Measurements from ENCODE around the gene CRABP2. TPM values are rescaled to one million over a fixed set of nuclear protein-coding genes. Genes with fewer than 3 reads are reported as not detected.
A peak's percentile ranks its signal among the peaks of the same experiment; 100 is the strongest.

The CRABP2 gene
- total RNA-seq, 1 donor from 2014 or later, result 146 TPM

DNA sequence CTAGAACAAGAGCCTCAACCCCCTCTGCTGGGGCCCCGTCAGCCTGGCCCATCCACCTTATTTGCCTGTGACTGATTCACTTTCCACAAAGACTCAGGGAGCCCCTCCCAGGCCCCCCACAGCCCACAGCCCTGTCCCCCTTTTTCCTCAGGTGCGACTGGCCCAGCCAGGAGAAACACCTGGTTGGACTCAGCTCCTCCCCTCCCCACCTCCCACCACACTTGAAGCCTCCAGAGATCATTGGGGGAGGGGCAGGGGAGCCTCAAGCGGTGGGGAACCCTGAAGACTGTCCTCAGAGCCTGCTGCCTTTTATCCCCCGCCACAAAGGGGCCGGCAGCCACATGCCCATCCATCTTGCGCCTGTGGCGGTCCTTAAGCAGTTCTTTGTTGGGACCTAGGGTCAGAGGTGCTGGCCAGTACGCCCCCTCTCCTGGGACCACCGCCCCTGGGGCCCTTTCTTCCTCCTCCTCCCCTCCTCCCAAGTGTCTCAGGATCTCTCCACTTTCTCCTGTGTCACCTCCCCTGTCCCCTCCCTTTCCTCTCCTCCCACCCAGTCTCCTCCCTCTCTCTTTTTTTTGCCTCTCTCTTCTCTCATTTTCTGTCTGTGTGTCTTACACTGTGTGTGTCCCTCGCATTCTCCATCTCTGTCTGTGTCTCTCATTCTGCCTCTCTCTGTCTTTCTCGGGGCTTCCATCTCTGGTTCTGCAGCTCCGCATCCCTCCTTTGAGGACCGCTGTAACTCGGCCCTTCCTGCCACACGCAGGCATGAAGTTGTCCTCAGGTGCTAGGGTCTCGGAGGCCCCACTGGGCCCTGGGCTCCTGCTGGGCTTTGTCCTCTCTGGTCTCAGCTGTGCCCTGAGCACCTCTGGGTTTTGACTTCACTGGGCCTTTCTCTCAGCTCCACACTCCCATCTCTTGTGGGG, 12.2 kb downstream of the CRABP2 start:
- Mint-ChIP-seq H3K27me3 (ENCODE audit: unreplicated experiment) (peaks cover 4% of the 10 kb centered on the region), H3K4me3 (ENCODE audit: unreplicated experiment) (peak overlapping the region; percentile 2), H3K4me1 (ENCODE audit: unreplicated experiment) (peaks cover 62% of the 10 kb centered on the region), H3K9me3 (ENCODE audit: unreplicated experiment) (no peaks in the 10 kb centered on the region), H3K36me3 (ENCODE audit: unreplicated experiment) (peaks cover 6% of the 10 kb centered on the region), H3K27ac (ENCODE audit: unreplicated experiment) (peak overlapping the region; percentile 6)
- DNase-seq (ENCODE audit: extremely low spot score, unreplicated experiment), result no peak
- TF ChIP-seq, protein P1, sequence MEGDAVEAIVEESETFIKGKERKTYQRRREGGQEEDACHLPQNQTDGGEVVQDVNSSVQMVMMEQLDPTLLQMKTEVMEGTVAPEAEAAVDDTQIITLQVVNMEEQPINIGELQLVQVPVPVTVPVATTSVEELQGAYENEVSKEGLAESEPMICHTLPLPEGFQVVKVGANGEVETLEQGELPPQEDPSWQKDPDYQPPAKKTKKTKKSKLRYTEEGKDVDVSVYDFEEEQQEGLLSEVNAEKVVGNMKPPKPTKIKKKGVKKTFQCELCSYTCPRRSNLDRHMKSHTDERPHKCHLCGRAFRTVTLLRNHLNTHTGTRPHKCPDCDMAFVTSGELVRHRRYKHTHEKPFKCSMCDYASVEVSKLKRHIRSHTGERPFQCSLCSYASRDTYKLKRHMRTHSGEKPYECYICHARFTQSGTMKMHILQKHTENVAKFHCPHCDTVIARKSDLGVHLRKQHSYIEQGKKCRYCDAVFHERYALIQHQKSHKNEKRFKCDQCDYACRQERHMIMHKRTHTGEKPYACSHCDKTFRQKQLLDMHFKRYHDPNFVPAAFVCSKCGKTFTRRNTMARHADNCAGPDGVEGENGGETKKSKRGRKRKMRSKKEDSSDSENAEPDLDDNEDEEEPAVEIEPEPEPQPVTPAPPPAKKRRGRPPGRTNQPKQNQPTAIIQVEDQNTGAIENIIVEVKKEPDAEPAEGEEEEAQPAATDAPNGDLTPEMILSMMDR (IDR thresholded peaks at IDR 0.05), result no peak

- Mint-ChIP-seq H3K36me3 (ENCODE audit: unreplicated experiment) (no peaks in the 10 kb centered on the region), H3K4me1 (ENCODE audit: unreplicated experiment) (peaks cover 62% of the 10 kb centered on the region), H3K9me3 (ENCODE audit: unreplicated experiment) (no peaks in the 10 kb centered on the region), H3K27ac (ENCODE audit: unreplicated experiment) (no peak overlapping the region), H3K27me3 (ENCODE audit: unreplicated experiment) (peaks cover 4% of the 10 kb centered on the region), H3K4me3 (ENCODE audit: unreplicated experiment) (no peak overlapping the region)
- TF ChIP-seq, protein P1 (IDR thresholded peaks at IDR 0.05), result no peak
- DNase-seq (ENCODE audit: extremely low spot score, unreplicated experiment), result no peak
Observed at GRCh38 chr1:156692441-156692924, 12.9 kb downstream of the CRABP2 start.

DNA sequence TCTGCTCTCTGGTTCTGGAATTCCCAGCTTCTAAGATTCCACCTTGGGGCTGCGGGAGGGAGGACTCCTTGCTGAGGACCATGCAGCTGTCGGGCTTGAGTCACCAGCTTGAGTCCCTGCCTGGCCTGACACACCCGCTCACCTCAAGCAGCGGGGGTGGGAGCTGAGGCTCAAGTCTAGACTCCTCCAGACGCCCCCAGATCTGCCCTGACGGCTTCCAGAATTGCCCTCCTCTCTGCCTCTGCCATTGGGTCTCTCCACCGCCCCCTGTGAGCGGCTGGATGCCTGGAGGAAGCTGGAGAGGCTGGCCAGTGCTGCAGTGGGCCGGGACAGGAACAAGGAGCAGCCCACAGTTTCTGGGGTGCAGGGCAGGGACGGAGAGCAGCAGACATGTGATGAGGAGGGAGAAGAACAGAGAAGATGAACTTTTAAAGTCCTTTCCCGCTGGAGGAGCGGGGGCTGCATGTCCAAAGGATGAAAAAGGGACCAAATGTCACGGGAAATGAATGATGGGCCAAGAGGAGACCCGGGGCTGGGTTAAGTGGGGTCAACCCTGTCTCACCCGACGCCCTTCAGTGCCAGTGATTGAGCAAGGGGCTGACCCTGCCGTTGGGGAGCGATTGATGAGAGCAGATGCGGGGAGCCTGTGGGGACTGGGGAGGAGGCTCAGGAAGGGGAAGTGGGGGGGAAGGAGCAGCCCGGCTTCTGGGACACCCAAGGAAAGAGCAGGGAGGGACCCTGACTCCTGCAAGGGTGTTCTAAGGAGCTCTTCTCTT, 13.5 kb downstream of the CRABP2 start:
- Mint-ChIP-seq H3K4me1 (ENCODE audit: unreplicated experiment) (peaks cover 62% of the 10 kb centered on the region), H3K27me3 (ENCODE audit: unreplicated experiment) (peaks cover 4% of the 10 kb centered on the region), H3K36me3 (ENCODE audit: unreplicated experiment) (no peaks in the 10 kb centered on the region), H3K27ac (ENCODE audit: unreplicated experiment) (peak overlapping the region; percentile 59), H3K9me3 (ENCODE audit: unreplicated experiment) (no peaks in the 10 kb centered on the region), H3K4me3 (ENCODE audit: unreplicated experiment) (peak overlapping the region; percentile 34)
- DNase-seq (ENCODE audit: extremely low spot score, unreplicated experiment), result no peak
- TF ChIP-seq, protein P1 (IDR thresholded peaks at IDR 0.05), result peak; percentile 20

DNA sequence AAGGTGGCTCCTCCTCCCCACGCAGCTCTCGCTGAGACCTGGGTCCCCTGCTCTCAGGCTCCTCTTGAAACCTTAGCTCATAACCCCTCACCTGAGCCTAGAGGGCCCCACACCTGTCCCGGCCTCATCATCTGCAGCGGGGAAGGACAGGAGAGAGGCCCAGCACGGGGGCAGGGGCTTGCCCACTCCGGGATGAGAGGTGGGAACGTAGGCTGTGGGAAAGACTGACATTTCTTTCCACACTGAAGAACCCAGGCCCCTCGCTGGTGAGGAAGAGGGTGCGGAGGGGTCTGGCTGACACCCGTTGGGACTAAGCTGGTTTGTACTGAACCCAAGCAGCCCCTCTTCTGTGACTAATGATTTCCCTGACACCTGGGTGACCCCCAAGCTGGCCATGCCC, 14.2 kb downstream of the CRABP2 start:
- no peaks in the 10 kb centered on the region for H3K9me3 Mint-ChIP-seq (ENCODE audit: unreplicated experiment)
- H3K27ac Mint-ChIP-seq (ENCODE audit: unreplicated experiment), result peak overlapping the region; percentile 59
- H3K4me3 Mint-ChIP-seq (ENCODE audit: unreplicated experiment), result no peak overlapping the region
- peaks cover 3% of the 10 kb centered on the region for H3K27me3 Mint-ChIP-seq (ENCODE audit: unreplicated experiment)
- H3K36me3 Mint-ChIP-seq (ENCODE audit: unreplicated experiment), result no peaks in the 10 kb centered on the region
- DNase-seq (ENCODE audit: extremely low spot score, unreplicated experiment), result no peak
- TF ChIP-seq, protein P1 (IDR thresholded peaks at IDR 0.05), result no peak
- peaks cover 62% of the 10 kb centered on the region for H3K4me1 Mint-ChIP-seq (ENCODE audit: unreplicated experiment)

DNA sequence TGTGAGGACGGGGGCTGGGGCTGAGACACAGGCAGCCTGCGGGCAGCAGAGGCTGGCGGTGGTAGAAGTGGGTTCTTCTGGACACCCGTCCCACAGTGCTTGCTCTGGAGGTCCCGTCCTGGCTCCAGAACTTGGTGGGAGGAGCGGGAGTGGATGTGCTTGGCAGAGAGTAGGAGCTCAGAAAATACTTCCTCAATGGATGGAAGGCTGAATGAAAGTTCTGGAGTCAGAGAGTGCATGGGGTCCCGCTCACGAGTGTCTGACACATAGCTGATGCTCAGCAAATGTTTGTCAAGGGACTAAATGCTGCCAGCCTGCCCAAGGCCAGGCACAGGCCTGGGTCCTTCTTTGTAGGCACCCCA, 14.7 kb downstream of the CRABP2 start:
- Mint-ChIP-seq H3K4me3 (ENCODE audit: unreplicated experiment) (no peak overlapping the region), H3K27me3 (ENCODE audit: unreplicated experiment) (peaks cover 3% of the 10 kb centered on the region), H3K9me3 (ENCODE audit: unreplicated experiment) (no peaks in the 10 kb centered on the region), H3K36me3 (ENCODE audit: unreplicated experiment) (no peaks in the 10 kb centered on the region), H3K4me1 (ENCODE audit: unreplicated experiment) (peaks cover 62% of the 10 kb centered on the region), H3K27ac (ENCODE audit: unreplicated experiment) (peak overlapping the region; percentile 86)
- TF ChIP-seq, protein P1 (IDR thresholded peaks at IDR 0.05), result no peak
- DNase-seq (ENCODE audit: extremely low spot score, unreplicated experiment), result no peak
